ENCODE results near the gene DUS1L.

The DUS1L gene

DNA sequence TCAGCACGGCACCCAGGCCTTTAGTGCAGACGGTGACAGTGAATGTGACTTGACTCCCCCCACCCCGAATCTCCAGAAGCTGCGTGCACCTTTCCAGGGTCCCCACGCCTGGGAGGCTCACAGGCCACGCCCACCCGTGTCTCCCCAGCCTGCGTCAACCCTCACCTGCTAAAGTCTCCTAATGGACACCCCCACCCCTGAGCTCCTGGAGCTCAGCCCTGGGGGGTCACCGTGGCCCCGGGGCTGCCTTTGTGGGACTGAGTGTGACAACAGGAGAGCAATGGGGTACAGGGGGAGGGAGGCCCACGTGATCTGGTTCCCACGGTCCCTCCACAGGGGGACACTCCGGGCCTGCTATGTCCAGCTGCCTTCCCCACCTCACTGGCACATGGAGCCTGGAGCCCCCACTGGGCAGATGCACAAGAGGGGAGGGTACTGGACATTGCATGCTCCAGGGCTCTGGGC is 39.8 kb upstream of the DUS1L start:
- TF ChIP-seq, protein P1, sequence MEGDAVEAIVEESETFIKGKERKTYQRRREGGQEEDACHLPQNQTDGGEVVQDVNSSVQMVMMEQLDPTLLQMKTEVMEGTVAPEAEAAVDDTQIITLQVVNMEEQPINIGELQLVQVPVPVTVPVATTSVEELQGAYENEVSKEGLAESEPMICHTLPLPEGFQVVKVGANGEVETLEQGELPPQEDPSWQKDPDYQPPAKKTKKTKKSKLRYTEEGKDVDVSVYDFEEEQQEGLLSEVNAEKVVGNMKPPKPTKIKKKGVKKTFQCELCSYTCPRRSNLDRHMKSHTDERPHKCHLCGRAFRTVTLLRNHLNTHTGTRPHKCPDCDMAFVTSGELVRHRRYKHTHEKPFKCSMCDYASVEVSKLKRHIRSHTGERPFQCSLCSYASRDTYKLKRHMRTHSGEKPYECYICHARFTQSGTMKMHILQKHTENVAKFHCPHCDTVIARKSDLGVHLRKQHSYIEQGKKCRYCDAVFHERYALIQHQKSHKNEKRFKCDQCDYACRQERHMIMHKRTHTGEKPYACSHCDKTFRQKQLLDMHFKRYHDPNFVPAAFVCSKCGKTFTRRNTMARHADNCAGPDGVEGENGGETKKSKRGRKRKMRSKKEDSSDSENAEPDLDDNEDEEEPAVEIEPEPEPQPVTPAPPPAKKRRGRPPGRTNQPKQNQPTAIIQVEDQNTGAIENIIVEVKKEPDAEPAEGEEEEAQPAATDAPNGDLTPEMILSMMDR (IDR thresholded peaks at IDR 0.05; ENCODE audit: low read depth, low read length) = no peak
- no peak overlapping the region for H3K4me3 ChIP-seq (ENCODE audit: low read depth, low read length)

DNA sequence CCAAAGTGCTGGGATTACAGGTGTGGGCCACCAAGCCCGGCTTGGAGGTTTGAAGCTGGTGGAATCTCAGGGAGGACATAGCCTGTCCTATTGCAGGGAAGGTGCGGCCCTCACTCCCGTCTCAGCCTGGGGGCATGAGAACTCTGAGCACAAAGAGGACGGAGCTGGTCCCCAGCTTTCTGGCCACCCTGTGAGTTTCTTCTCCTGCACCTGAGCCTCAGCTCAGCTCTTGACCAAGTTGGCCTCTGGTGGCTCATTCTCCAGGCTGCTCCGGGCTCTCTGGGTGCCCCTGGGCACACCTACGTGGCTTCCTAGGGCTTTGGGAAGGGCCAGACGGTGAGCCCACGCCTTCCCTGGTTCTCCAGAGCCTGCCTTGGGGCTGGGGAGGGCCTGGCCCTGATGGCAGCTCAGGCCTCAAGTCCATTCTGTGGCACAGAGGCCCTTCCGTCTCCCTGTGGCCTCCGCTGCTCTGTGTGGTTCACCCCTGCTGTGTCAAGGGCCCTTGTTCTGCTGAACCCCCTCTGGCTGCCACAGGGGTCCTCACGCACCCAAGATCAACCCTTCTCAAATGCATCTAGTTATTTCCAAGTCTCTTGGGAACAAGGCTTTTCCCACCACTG is 39.3 kb upstream of the DUS1L start:
- TF ChIP-seq, protein P1 (IDR thresholded peaks at IDR 0.05; ENCODE audit: low read depth, low read length) = no peak
- H3K4me3 ChIP-seq (ENCODE audit: low read depth, low read length) = no peak overlapping the region

DNA sequence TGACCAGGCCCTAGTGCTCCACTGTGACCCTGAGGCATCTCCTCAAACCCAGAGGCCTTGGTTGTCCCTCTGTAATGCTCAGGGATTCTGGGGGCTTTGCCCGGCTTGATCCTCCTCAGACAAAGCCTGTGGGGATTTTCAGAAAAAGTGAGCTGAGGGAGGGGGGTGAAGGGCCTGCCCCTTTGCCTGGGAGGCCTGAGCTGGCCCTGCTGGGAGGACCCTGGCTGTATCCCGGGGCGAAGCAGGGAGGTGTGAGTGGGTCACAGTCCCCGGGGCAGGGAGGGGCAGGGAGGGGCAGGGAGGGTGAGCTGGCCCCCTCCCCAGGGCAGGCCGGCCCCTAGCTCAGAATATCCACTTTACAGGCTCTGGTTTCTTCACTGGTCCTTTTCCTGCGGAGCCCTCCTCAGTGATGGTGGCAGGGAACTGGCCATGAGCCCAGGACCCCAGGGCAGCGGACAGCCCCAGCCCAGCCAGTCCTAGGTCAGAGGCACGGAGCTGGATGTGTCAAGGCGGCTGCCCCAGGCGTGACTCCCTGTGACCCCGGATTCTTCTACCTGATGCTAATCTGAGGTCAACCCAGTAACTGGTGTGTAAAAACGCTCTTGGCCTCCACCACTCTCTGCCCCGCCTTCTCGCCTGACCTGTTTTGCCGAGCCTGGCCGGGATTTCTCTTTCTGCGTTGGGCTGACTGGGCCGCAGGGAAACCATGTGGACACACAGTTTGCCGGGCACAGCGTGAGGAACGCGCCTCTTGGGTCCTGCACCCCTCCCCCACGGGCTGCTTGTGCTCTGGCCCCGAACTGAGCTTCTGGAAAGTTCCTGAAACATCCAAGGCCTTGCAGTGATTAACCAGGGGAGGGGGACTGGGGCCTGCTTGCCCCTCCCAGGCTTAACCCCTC is 38.2 kb upstream of the DUS1L start:
- no peak overlapping the region for H3K4me3 ChIP-seq (ENCODE audit: low read depth, low read length)
- TF ChIP-seq, protein P1 (IDR thresholded peaks at IDR 0.05; ENCODE audit: low read depth, low read length) = no peak

DNA sequence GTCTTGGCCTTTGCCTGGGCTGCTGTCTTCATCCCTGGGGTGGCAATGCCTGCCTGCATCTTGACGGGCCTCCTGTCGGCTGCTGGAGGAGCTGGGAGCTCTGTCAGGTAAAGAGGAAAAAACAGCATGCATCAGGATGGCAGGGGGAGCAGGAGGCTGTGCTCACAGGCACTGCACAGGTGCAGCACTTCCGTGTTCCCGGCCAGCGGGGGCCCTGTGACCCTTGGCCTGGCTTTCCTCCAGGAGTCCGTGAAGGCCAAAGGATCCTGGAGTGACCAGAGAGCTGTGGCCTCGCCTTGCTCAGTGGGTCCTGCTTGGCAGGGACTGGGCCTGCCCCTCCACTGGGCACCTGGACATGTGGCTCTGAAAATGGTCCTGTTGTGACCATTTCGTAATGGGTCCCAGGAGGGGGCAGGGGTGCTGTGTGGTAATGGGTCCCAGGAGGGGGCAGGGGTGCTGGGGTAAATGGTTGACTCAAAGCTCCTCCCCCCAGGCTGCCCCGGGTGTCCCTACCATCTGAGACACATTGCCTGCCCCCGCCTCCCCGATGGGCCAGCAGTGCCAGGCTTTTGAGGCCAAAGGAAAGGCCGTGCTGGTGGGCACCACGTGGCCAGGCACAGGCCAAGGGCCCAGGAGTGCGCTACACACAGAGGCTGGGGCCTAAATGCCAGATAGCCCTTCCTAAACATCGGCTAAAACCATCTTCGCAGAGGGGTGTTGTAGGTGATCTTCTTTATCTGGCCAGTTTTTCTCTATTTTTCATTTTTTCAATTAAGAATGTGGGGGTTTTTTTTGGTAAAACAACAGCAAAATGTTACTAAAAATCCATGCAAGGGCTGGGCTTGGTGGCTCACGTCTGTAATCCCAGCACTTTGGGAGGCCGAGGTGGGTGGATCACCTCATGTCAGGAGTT is 36.4 kb upstream of the DUS1L start:
- no peak overlapping the region for H3K4me3 ChIP-seq (ENCODE audit: low read depth, low read length)
- TF ChIP-seq, protein P1 (IDR thresholded peaks at IDR 0.05; ENCODE audit: low read depth, low read length) = no peak

DNA sequence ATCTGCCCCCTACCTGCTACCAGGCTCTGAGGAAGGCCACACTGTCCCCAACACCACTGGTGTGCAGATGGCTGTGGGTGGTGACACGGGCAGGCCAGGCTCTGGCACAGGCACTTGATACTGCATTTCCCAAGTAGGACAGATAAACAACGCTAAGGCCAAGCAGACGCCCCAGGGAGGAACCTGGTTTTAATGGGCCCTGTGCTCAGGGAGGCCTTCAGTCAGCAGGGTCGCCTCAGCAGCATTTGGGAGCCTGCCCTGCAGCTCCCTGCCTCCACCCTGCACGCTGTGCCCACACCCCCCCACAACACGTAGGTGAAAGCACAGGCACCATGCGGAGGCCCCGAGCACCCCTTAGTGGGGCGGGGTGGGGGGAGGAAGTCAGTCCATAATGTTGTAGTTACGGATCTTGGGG is 35.7 kb upstream of the DUS1L start:
- TF ChIP-seq, protein P1 (IDR thresholded peaks at IDR 0.05; ENCODE audit: low read depth, low read length) = no peak
- H3K4me3 ChIP-seq (ENCODE audit: low read depth, low read length) = no peak overlapping the region

DNA sequence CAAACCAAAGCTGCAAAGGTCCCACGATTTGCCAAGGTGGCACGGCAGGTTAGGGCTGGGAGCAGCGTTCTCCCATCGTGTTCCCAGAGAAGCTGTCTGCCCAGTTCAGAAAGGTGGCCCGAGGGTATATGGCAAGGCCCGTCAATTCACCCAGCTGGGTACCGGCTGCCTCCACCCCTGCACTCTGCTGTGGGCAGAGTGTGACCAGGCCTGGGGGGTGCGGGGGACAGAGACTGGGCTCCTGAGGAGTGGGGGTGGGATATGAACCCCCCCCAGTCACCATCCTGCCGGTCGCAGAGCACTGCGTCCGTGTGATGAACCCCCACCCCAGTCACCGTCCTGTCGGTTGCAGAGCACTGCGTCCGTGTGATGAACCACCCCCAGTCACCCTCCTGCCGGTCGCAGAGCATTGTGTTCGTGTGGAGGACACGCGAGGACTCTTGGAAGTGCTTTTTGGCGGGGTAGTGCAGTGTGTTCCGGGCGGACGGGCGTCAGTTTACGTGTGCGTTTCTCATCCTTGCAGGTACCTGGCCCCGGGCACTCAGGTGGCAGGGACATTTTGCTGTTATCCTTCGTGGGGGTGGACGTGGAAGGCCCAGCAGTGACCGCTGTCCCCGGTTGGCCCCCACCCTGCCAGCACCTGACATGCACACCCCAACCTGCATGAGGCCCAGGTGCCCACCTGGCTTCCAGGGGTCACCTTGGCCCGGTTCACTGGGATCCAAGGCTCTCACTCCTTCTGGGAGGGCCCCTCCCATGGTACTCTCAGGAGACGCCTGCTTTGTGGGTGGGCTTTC is 35.1 kb upstream of the DUS1L start:
- TF ChIP-seq, protein P1 (IDR thresholded peaks at IDR 0.05; ENCODE audit: low read depth, low read length) = no peak
- no peak overlapping the region for H3K4me3 ChIP-seq (ENCODE audit: low read depth, low read length)

Data from WI38 (cell line).